DMS 273 treated with DMSO at 0.1 percent for 48 hours (cell line): ENCODE data around the gene NME7.

ENCODE experiments used
- DNase-seq: peaks from one replicate; lab custom pipeline; 2025; lab: John Stamatoyannopoulos, UW

NME7 gene

DNA sequence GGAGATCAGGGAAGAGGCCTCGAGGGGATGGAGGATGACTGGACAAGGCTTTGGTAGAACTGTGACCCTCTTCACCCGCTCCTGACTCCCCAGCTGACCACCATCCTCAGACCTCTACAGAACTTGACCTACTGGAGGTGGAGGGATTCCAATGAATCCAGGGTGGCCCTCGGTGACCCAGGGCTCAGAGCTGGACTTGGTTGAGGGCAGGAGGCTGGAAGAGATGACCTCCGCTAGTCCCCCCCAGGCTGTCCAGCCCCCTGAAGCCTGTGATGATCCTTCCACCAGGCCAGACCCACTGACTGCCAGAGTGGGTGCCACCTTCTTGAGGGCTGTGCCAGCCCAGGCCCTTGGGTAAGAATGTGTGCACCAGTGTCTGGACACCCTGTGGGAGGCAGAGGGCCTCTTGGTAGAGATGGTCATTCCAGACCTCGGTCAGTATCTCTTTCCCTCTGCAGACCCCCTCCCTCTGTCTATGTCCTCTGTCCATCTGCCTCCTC, 216.2 kb downstream of the NME7 start:
- no peak for DNase-seq

DNA sequence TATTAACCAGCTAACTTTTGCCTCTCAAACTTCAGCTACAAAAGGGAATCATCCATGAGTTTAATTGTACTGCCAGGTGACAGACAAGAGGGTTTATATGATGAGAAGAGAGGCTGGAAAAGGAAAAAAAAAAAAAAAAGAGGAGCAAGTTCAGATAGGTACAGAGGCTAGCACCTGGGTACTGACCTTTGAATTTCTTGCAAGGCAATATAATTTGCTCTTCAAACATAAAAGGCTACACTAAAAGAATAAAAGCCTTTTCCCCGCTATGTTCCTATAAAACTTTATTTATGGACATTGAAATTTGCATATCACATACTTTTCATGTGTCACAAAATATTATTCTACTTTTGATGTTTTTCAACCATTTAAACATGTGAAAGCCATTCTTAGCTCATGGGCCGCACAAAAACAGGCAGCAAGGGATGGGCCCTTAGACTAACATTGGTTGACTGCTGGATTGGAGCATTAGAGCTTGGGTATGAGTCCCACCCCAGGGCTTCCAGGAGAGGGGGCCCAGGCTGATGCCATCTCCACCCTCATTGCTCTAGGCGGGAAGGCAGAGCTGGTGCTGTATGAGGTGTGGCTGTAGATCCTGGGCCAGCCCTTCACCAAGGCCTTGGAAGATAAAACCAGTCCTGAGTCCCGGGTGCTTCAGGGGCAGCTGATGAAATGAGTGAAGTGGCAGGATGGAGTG, 216.8 kb downstream of the NME7 start:
- DNase-seq, result no peak

DNA sequence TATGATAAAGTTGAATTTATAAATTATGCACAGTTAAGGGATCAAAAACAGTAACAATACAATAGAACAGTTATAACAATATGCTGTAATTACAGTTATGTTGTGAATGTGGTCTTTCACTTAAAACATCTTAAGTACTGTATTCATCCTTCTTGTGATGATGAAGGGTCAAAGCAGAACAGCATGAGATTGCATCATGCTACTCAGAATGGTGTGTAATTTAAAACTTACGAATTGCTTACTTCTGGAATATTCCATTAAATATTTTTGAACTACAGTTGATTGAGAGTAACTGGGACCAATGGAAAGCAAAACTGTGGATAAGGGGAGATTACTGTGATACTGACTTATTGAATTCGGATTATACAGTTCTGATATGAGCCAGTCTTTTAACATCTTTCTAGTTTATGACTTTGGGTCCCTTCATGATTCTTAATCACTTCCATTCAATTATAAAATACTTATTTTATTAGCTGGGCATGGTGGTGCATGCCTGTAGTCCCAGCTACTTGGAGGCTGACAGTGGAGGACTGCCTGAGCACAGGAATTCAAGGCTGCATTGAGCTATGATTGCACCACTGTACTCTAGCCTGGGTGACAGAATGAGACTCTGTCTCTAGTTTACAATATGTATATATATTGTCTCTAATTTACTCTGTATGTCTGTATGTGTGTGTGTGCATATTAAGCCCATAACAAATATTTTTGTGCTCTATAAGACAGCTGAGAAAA, 217.9 kb downstream of the NME7 start:
- DNase-seq, result no peak

DNA sequence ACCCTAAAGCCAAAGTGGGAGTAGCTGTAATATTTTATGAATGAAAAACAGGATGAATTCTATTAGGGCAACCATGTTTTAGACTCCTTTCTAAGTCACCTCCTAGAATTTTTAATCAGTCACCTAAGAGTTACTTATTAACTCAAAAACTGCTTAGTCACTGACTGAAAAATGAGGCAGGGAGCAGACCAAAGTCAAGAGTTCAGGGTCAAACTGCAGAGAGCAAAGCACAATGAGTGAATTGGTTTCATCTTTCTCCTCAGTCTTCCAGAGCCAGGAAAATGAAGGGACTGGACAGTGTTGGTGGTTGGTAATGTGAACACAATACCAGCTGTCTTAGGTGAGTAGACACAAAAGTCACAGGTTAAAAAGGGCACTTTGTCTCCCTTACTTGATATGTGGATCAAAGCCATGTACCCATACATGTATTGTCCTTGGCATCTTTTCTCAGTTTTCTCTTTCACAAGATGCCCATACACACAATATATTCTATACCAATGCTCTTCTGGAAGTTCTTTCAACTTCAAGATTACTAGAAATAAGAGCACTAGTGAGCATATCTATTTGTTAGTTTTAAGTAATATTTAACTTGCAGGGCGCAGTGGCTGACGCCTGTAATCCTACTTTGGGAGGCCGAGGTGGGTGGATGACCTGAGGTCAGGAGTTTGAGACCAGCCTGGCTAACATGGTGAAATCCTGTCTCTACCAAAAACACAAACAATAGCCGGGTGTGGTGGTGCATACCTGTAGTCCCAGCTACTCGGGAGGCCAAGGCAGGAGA, 218.9 kb downstream of the NME7 start:
- DNase-seq, result no peak

DNA sequence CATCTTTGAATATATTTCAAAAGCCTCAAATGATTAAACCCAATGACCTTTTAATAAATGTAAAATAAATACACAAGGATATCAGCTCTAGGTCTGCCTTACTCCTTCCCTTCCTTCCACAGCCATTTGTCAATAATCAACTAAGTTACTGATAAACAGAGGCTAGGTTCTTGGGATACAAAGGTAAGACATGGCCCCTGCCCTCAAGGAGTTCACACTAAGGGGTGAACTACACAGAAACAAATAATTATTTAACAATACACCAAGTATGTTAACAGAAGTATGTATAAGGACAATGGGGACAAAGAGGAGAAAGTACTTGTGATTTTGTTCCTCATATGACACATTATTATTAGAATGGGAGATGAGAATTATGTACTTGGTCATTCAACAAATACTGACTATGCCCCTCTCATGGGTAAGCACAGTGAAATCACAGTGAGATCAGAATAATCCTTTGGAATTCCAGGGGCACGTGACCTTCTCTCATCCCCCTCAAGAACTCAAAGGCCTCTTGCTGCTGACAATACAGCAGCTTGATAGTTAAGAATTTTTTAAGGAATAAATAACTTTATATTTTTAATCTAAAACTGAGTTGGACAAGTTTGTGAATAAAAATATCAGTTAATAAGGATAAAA, 220.9 kb downstream of the NME7 start:
- DNase-seq, result no peak

DNA sequence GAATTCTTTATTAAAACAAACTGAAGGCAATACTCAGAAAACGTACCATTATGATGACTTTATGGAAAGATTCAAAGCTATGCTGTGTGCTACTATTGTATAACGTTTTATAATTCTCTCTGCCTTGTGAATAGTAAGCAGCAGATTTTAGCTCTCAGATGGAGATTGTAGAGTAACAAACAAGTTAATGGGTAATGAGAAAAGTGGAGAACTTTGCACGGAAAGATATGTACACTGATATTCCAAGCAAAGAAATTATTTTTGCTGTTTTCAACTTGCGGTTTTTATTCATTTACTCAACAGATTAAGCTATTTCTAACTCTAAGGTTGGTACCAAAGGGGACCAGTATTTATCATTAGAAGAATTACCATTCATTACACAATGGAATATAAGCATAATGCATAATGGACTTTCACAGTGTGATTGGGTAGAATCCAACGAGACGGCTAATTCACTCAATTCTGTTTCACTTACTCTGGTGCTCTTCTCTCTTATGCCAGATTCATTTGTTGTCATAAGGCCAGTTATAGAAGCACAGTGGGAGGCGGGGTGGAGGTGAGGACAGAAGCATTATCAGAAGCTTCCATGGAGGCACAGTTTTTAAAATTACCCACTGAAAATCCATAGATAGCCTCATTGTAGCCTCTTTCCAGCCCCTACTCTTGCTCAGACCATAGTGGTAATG, 222.5 kb downstream of the NME7 start:
- no peak for DNase-seq

DNA sequence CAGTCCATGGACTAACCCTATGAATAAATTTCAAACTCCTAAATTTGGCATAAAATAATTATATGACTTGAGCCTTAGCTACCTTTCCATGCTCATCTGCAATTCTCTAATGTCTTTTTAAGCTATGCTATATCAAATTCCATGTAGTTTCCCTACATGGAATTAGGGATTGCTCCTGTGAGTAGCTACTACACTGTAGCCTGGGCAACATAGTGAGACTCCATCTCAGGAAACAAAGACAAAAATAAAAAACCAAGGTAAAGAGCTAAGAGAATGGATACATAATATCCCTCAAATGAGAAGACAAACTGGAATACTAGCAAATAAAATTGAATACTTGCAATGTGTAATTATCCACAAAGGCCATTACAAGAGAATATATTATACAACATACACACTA, 223.6 kb downstream of the NME7 start:
- DNase-seq, result no peak

DNA sequence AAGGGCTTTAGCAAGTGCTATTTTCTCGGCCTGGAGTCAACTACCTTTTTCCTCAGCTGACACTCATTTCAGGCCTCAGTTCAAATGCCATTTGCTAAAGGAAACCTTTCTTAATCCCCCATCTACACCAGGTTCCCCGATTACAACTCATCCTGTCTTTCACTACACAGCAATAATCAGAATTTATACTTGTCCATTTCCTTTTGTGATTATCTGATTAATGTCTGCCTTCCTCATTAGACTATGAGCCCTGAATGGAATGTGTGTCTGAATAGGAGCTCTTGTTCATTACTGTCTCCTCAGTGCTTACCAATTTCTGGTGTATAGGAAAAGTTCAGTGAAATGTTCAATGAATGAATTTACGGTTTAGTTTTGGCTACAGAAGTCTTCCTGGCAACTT, 224.3 kb downstream of the NME7 start:
- DNase-seq, result no peak

DNA sequence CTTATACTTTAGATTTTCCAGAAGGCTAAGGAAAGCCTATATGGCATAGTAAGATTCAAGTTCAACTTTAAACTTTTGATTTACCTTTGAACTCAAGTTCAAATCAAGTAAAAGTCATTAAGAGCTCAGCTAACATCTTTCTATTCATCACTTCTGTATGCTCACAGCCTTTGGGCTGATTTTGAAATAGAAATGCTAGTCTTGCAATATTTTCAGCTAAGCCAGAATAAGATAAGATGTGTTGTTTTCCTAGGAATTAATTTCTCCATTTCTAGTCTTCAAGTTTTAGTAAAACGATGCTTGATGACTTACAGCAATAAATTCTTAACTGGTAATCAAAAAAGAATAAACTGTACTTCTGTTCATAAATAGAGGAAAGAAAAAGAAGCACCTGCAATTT, 225.5 kb downstream of the NME7 start:
- DNase-seq, result no peak

DNA sequence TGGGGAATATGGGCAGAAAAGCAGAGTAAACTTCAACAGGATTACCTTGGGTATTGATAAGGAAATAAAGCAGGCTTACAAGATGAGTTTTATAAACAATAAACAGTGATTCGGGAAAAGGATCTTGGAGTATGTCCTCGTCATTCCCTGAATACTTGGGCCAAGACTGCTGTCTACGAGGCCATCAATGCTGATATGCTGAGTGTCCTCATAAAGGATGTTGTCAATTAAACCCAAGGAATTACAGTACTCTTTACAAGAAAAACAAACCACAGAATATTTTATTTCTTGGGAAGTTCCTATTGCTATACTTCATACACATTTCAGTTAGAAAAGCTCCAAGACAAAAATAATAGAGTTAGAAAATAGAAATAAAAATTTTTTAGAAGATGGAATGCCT, 226.2 kb downstream of the NME7 start:
- no peak for DNase-seq

DNA sequence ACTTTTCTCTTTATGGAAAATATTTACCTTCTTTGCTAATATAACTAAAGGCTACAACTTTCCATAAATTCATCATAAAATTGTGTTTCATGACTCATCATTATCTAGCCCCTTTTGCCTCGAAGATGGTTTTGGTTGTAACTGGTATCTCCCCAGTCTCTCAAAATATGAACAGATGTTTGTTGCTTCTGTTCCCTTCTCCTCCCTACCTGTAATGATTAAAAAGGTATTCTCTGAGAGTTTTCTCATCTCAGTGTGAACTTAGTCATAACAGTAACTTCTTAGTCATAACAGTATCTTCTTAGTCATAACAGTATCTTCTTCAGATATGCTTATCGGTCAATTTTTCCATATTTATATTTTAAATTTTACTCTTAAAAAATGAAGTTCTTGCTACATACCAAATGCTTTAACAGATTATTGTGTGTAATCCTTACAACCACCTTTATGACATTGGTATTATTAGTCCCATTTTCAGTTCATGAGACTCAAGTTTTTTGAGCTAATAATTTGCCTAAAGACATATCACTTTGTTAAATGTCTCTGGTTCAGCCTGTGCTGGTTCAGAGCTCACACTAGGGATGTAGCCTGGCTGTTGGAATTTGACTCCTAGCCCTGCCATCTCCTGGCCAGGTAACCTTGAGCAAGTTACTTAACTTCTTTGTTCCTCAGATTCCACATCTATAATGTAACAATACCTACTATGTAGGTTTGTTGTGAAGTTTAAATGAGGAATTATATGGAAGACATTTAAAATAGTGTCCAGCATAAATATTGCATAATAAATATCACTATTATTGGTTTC, 228.5 kb downstream of the NME7 start:
- no peak for DNase-seq

DNA sequence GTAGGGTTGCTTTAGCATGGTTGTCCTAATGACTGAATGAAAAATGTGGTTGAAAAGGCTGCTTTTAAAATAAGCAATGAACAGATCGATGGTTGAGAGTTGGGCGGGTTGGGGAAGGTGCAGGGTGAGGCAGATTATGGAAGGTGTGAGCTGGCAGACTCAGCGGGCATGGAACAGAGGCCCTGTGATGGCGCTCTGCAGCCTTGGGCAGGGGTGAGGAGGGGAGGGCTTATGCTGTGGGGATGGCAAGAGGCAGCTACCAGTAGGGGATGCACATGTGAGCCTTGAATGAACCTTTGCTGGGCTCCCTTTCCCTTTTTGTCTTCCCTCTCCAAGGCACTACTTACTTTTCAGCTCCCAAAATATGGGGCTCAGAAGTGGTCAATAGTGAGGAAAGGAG, 230.2 kb downstream of the NME7 start:
- no peak for DNase-seq

DNA sequence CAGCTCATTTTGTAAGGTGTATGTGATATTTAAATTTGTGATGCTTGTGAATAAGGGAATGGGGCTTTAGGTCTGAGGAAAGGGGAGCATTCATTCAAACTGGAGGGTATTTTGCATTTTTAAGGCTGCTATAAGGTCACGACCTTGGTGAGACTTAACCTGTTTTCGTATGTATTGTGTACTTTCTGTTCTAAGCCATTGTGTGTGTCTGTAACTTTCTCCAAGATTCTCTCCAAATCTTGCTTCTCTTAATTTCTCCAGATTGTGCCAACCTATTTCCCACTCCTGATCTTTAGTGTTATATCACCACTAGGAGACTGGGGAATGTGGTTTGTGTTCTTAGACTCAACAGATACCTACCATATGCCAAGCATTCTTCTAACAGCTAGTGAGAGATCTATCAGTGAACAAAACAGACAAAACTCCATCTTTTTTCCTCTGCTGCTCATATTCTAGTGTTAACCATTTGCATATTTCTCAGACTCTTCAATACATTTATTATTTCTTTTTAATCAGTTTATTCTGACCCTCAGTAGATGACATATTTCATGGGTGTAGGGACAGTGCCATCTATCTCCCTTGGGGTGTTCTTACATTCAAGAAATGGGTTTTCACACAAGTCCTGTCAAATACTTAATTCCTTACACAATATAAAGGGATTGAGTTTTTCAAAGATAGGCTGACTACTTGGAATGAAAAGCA, 233.6 kb downstream of the NME7 start:
- no peak for DNase-seq

DNA sequence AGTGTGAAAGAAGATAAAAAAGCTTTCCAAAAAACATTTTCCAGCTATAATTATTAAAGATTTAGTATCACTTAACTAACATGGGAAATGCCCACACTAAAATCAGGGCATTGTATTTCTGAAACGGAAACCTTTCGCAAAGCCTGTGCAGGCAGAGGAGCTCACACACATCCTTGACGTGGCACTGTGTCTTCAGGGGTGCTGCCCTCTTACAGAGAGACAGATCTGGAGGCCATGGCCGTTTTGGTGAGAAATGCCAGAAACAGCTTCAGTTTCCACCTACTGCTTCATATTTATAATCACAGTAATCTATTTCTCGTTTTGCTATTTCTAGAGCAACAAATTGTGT, 234.4 kb downstream of the NME7 start:
- no peak for DNase-seq

DNA sequence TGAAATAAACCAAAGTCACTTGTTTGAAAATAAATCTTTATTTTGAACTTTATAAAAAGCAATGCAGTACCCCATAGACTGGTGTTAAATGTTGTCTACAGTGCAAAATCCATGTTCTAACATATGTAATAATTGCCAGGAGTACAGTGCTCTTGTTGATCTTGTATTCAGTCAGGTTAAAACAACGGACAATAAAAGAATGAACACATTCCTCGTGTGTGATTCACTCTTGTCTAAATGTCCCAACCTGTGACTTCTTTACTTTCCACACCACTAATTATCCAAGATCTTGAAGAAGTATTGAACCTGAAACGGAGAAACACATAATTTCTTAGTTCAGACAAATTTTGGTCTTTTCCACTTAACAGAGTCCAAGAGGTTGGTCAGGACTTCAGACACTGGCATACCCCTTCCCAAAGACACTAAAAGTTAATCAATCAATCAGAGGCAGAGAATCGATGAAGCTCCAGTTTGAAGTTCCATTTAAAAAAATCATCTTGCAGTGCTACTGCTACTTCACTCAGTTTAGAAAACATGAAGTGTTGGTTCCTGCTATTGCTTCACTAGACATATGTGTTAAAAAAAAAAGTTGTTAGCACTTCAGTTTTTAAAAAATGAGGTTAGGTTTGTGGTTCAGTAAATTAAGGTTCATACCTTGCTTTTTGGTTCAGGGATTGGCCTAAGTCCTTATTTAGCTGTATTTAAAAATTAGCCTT, 234.9 kb downstream of the NME7 start:
- DNase-seq, result no peak

DNA sequence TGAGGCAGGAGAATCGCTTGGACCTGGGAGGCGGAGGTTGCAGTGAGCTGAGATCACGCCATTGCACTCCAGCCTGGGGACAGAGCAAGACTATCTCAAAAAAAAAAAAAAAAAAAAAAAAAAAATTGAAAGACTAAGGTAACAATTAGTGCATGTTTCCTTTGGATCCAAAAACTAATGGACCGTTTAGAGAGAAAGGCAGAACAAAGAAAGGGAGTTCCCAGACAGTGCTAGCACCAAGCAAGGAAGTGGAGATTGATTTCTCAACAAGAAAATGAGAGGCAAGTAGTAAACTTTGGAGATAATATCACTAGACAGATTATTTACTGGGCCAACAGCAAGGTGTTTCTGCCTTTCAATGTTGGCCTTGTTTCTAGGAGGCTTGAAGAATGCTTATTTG, 236.9 kb downstream of the NME7 start:
- DNase-seq, result no peak

DNA sequence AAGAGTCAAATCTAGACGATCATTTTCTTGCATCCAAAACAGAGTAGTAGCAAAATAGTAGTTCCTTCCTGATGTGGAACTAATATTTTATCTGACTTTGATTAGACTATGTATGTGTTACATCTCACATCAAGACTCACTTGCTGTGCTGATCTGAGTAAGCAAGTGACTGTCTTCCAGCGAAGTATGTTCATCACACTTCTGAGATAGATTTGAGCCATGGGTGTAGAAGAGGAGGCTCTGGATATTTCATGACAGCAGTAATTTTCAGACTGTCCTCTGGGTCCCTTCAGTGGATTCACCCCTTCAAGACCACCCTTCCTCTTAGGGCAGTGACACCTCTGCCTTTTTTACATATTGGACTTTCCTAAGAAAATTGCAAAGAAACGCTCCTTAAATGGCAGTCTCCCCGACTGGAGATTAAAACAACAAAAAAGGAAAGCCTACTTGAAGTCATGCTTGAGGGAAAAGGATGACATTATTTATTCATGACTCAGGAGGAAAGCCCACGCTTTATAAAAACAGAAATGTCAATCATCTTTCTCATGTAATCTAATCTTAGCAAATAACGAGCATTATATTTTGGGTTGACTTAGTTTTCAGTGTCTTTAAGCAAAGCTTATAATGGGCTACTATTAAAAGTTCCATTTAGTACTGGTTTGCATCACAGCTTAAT, 238.3 kb downstream of the NME7 start:
- DNase-seq, result no peak

DNA sequence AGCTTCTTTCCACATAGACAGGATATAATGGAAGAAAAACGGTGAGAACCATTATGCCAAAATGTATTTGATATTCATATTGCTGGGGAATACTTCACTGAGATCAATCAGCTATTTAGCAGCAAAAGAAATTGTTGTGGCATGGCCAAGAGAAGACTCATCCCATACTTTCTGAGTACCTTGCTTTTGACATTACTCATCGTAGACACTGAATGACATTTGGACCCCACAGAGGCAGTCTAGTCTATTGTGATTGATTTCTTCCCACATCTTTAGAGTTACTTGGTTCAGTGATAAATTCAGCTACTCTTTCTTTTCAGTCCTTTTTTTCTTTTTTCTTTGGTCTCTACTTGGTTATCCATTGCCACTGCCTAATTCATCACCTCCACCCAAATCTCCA, 239.0 kb downstream of the NME7 start:
- DNase-seq, result no peak

DNA sequence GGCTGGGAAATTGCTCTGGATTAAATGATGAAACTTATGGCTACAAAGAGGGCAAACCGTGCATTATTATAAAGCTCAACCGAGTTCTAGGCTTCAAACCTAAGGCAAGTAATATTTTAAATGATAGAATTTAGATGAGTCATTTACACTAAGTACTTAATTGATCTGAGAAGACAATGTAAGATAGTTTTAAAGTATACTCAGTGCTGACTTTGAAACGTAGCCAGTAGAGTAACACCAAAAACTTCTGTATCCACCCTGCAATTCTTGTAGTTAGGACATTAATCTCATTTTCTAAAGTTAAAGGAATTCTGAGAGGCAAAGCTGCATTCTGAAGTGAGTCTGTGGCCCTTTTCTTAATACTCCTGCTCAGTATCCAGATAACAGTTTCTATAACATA, 240.3 kb downstream of the NME7 start:
- DNase-seq, result no peak
